H1 (cell line): ENCODE results near the gene DPYD. TPM values are rescaled to one million over a fixed set of nuclear protein-coding genes. Genes with fewer than 3 reads are reported as not detected.

Experiments
- CTCF ChIA-PET: fragments of 300-600 bp; sonication (Branson Sonifier 250); formaldehyde crosslinking; loops from one replicate; lab custom pipeline; 2021; ENCODE audit not compliant: partially characterized antibody; lab: Charles Lee
- POLR2A ChIA-PET: fragments of 300-600 bp; sonication (Branson Sonifier 250); formaldehyde crosslinking; loops from one replicate; lab custom pipeline; 2021; ENCODE audit warnings: inconsistent platforms; ENCODE audit not compliant: partially characterized antibody; lab: Charles Lee
- DNase-seq, 2 experiments: peaks; one replicate each; pipeline versions ENCODE4 v3.0.0 to v3.0.0-alpha.2; 2010 to 2022; ENCODE audit warnings: low spot score in 2 of 2, low read depth in 1 of 2, mixed read lengths in 1 of 2
- FAIRE-seq: peaks from 2 replicates; lab custom pipeline; 2011; peaks lifted over from hg19 to GRCh38; lab: Jason Lieb, UNC
- H2AFZ ChIP-seq: 2 replicates; pipeline ENCODE4 v1.8.1; 2012; ENCODE audit warnings: low read length, inconsistent platforms
- H2AK5ac ChIP-seq: 2 replicates; pipeline ENCODE4 v1.6.1; 2013; ENCODE audit warnings: low read depth, low read length
- H2BK120ac ChIP-seq: replicated peaks from 2 replicates; pipeline ENCODE3; 2013; ENCODE audit warnings: low read depth, low read length, inconsistent platforms
- H2BK12ac ChIP-seq: 2 replicates; pipeline ENCODE4 v1.6.1; 2013; ENCODE audit warnings: low read depth, low read length
- H2BK15ac ChIP-seq: 2 replicates; pipeline ENCODE4 v1.6.1; 2013; ENCODE audit warnings: low read length
- H2BK20ac ChIP-seq: 2 replicates; pipeline ENCODE4 v1.6.1; 2013; ENCODE audit warnings: low read length
- H2BK5ac ChIP-seq: 2 replicates; pipeline ENCODE4 v1.6.1; 2013; ENCODE audit warnings: low read depth, low read length
- H3K14ac ChIP-seq: 2 replicates; pipeline ENCODE4 v1.6.1; 2013; ENCODE audit warnings: inconsistent platforms; ENCODE audit not compliant: insufficient read length
- H3K18ac ChIP-seq: 2 replicates; pipeline ENCODE4 v1.6.1; 2013; ENCODE audit warnings: low read length; ENCODE audit errors: extremely low read depth
- H3K23ac ChIP-seq: 2 replicates; pipeline ENCODE4 v1.6.1; 2013; ENCODE audit warnings: inconsistent platforms; ENCODE audit not compliant: insufficient read length
- H3K23me2 ChIP-seq: 2 replicates; pipeline ENCODE4 v1.6.1; 2013; ENCODE audit warnings: low read depth, low read length
- H3K27ac ChIP-seq: 2 replicates; pipeline ENCODE4 v1.6.1; 2011; ENCODE audit warnings: low read depth, low read length, inconsistent platforms
- H3K27me3 ChIP-seq, 4 experiments: replicated peaks in 1 of 4; 1 replicate in 1 of 4; 2 replicates in 3 of 4; pipeline versions ENCODE4 v1.6.1 to v1.8.1; 2011 to 2013; ENCODE audit warnings: low read length in 3 of 4, mild to moderate bottlenecking in 3 of 4, inconsistent platforms in 2 of 4, mixed read lengths in 2 of 4, moderate library complexity in 1 of 4; ENCODE audit not compliant: control insufficient read depth in 3 of 4, insufficient read depth in 3 of 4; ENCODE audit errors: extremely low read depth in 1 of 4
- H3K36me3 ChIP-seq, 4 experiments: 2 replicates each; pipeline versions ENCODE4 v1.6.1 to v1.8.1; 2011 to 2013; ENCODE audit warnings: mild to moderate bottlenecking in 4 of 4, low read length in 3 of 4, moderate library complexity in 2 of 4, control low read depth in 1 of 4, inconsistent platforms in 1 of 4; ENCODE audit not compliant: insufficient read depth in 4 of 4, control insufficient read depth in 2 of 4
- H3K4ac ChIP-seq: replicated peaks from 2 replicates; pipeline ENCODE3; 2013; ENCODE audit warnings: low read length, low read depth, mixed read lengths, inconsistent platforms; ENCODE audit not compliant: insufficient read length
- H3K4me1 ChIP-seq, 4 experiments: replicated peaks in 1 of 4; 1 replicate in 1 of 4; 2 replicates in 3 of 4; pipeline versions ENCODE4 v1.6.1 to v1.8.1; 2011 to 2013; ENCODE audit warnings: low read length in 3 of 4, inconsistent platforms in 2 of 4, mixed read lengths in 1 of 4; ENCODE audit not compliant: insufficient read depth in 4 of 4, control insufficient read depth in 3 of 4
- H3K4me2 ChIP-seq, 2 experiments: 2 replicates each; pipeline versions ENCODE4 v1.6.1 to v1.8.1; 2011 to 2013; ENCODE audit warnings: low read depth in 2 of 2, low read length in 2 of 2, control low read depth in 1 of 2, inconsistent platforms in 1 of 2, mild to moderate bottlenecking in 1 of 2; ENCODE audit not compliant: insufficient read depth in 1 of 2
- H3K4me3 ChIP-seq, 4 experiments: fragments of 200-600, 300-600 bp in 1 of 4; sonication (generic), shearing (Covaris generic), sonication (Bioruptor Twin) in 1 of 4; 2 replicates each; pipeline versions ENCODE4 v1.5.1 to v1.8.1; 2011 to 2016; ENCODE audit warnings: low read length in 4 of 4, low read depth in 3 of 4, control low read depth in 2 of 4, inconsistent platforms in 2 of 4, mild to moderate bottlenecking in 2 of 4, mixed read lengths in 1 of 4, moderate library complexity in 1 of 4; ENCODE audit not compliant: insufficient read depth in 2 of 4; ENCODE audit errors: extremely low read depth in 1 of 4
- H3K56ac ChIP-seq: replicated peaks from 2 replicates; pipeline ENCODE3; 2013; ENCODE audit warnings: low read depth, mild to moderate bottlenecking, mixed read lengths, low read length, inconsistent platforms; ENCODE audit not compliant: insufficient read length
- H3K79me1 ChIP-seq: 2 replicates; pipeline ENCODE4 v1.6.1; 2013; ENCODE audit warnings: low read depth, low read length, control low read depth
- H3K79me2 ChIP-seq, 2 experiments: 2 replicates each; pipeline versions ENCODE4 v1.6.1 to v1.8.1; 2012 to 2013; ENCODE audit warnings: low read length in 2 of 2, mild to moderate bottlenecking in 2 of 2, inconsistent platforms in 1 of 2; ENCODE audit not compliant: insufficient read depth in 2 of 2, control insufficient read depth in 1 of 2
- H3K9ac ChIP-seq, 4 experiments: replicated peaks in 1 of 4; 1 replicate in 1 of 4; 2 replicates in 3 of 4; pipeline versions ENCODE4 v1.6.1 to v1.8.1; 2011 to 2013; ENCODE audit warnings: low read depth in 3 of 4, low read length in 3 of 4, control low read depth in 2 of 4, mild to moderate bottlenecking in 2 of 4, moderate library complexity in 2 of 4, inconsistent platforms in 1 of 4; ENCODE audit errors: extremely low read depth in 1 of 4
- H3K9me3 ChIP-seq, 2 experiments: 2 replicates each; pipeline versions ENCODE4 v1.6.1 to v1.8.1; 2012 to 2013; ENCODE audit warnings: mild to moderate bottlenecking in 2 of 2, moderate library complexity in 2 of 2, control low read depth in 1 of 2, inconsistent platforms in 1 of 2, low read depth in 1 of 2, low read length in 1 of 2, mixed read lengths in 1 of 2; ENCODE audit not compliant: insufficient read depth in 2 of 2
- H4K20me1 ChIP-seq, 2 experiments: replicated peaks in 1 of 2; 2 replicates each; pipeline versions ENCODE3 to v1.8.1; 2011 to 2013; ENCODE audit warnings: inconsistent platforms in 2 of 2, low read length in 2 of 2, mild to moderate bottlenecking in 1 of 2; ENCODE audit not compliant: insufficient read depth in 2 of 2, control insufficient read depth in 1 of 2
- H4K5ac ChIP-seq: 2 replicates; pipeline ENCODE4 v1.6.1; 2013; ENCODE audit warnings: low read length, low read depth, mixed read lengths, inconsistent platforms; ENCODE audit not compliant: insufficient read length
- H4K8ac ChIP-seq: 2 replicates; pipeline ENCODE4 v1.8.0; 2013; ENCODE audit warnings: mild to moderate bottlenecking, moderate library complexity, low read length, inconsistent platforms; ENCODE audit not compliant: insufficient read depth; ENCODE audit errors: extremely low read depth
- H4K91ac ChIP-seq: replicated peaks from 2 replicates; pipeline ENCODE3; 2013; ENCODE audit warnings: low read length, mixed read lengths, inconsistent platforms; ENCODE audit not compliant: insufficient read length
- BACH1 ChIP-seq: IDR thresholded peaks from 2 replicates; pipeline ENCODE4 v1.6.1; 2012; ENCODE audit warnings: low read length, improper control_type of control experiment
- BRCA1 ChIP-seq: IDR thresholded peaks from 2 replicates; pipeline ENCODE4 v1.6.1; 2012; ENCODE audit warnings: low read depth, low read length, improper control_type of control experiment
- CTBP2 ChIP-seq: IDR thresholded peaks from 2 replicates; pipeline ENCODE4 v1.7.0; 2011; ENCODE audit warnings: borderline replicate concordance, mild to moderate bottlenecking, moderate library complexity, mixed read lengths, low read length; ENCODE audit not compliant: insufficient read depth, insufficient read length
- EZH2 ChIP-seq: fragments of 200-600 bp; sonication (generic); IDR thresholded peaks from 2 replicates; pipeline ENCODE4 v1.7.1; 2012; ENCODE audit warnings: low read depth, mild to moderate bottlenecking, moderate library complexity, low read length, inconsistent platforms; ENCODE audit not compliant: severe bottlenecking
- GTF2F1 ChIP-seq: IDR thresholded peaks from 2 replicates; pipeline ENCODE4 v1.6.1; 2012; ENCODE audit warnings: low read depth, low read length, improper control_type of control experiment, borderline replicate concordance
- HDAC6 ChIP-seq: IDR thresholded peaks from one replicate; pipeline ENCODE4 v1.7.1; 2012; ENCODE audit warnings: low read depth, mild to moderate bottlenecking, inconsistent platforms, low read length, moderate library complexity
- PHF8 ChIP-seq: fragments of 200-600 bp; sonication (generic); conservative IDR thresholded peaks from 2 replicates; pipeline ENCODE4 v1.7.1; 2012; ENCODE audit warnings: low read depth, mild to moderate bottlenecking, inconsistent platforms, low read length, moderate library complexity
- RAD21 ChIP-seq, 2 experiments: IDR thresholded peaks in 1 of 2; conservative IDR thresholded peaks in 1 of 2; 2 replicates each; pipeline ENCODE4 v1.6.1; 2011; ENCODE audit warnings: low read depth in 2 of 2, low read length in 2 of 2, improper control_type of control experiment in 1 of 2, inconsistent platforms in 1 of 2, mild to moderate bottlenecking in 1 of 2, moderate library complexity in 1 of 2
- RNF2 ChIP-seq: fragments of 200-900, 300-1000 bp; sonication (generic); IDR thresholded peaks from 2 replicates; pipeline ENCODE4 v1.7.1; 2016; ENCODE audit warnings: borderline replicate concordance, low read depth, mild to moderate bottlenecking, antibody characterized with exemption, low read length; ENCODE audit not compliant: poor library complexity, severe bottlenecking; ENCODE audit errors: missing control alignments
- SIX5 ChIP-seq: IDR thresholded peaks from 2 replicates; pipeline ENCODE4 v1.6.1; 2011; ENCODE audit warnings: mild to moderate bottlenecking, low read depth, low read length
- SUZ12 ChIP-seq: fragments of 200-600 bp; sonication (generic); IDR thresholded peaks from 2 replicates; pipeline ENCODE4 v1.6.1; 2012; ENCODE audit warnings: mild to moderate bottlenecking, inconsistent platforms, low read length, moderate library complexity, mixed read lengths
- TAF1 ChIP-seq: IDR thresholded peaks from 2 replicates; pipeline ENCODE4 v1.6.1; 2011; ENCODE audit warnings: mild to moderate bottlenecking, low read depth, low read length
- TCF12 ChIP-seq: IDR thresholded peaks from 2 replicates; pipeline ENCODE4 v1.6.1; 2011; ENCODE audit warnings: low read depth, mild to moderate bottlenecking, low read length
- WGBS, 2 experiments: shearing (Covaris generic) in 1 of 2; methylation state at CpG; one replicate each; pipeline versions ENCODE4 v1.1.6 to v1.1.7; 2013 to 2015; ENCODE audit warnings: low lambda C conversion rate in 2 of 2, mixed read lengths in 2 of 2, inconsistent platforms in 1 of 2, low coverage in 1 of 2, missing lambda C conversion rate in 1 of 2; ENCODE audit not compliant: insufficient replicate concordance in 2 of 2, insufficient coverage in 1 of 2, insufficient read length in 1 of 2; ENCODE audit errors: extremely low coverage in 1 of 2, missing lambda C conversion rate in 1 of 2; 5-methylcytosine and 5-hydroxymethylcytosine counted together
- polyA plus RNA-seq, 7 experiments: library from polyadenylated mRNA; depleted of rRNA in 3 of 7; stranded (reverse) in 5 of 7; unstranded in 2 of 7; fragments of >200 nt in 5 of 7; fragments of 200-250 nt in 2 of 7; gene quantifications; 1 replicate in 5 of 7; 2 replicates in 1 of 7; 4 replicates in 1 of 7; pipeline versions ENCODE4 v1.2.1 to v1.2.3, GENCODE V29; 2011 to 2013; ENCODE audit warnings: missing spikeins in 2 of 7, mixed read lengths in 2 of 7
- total RNA-seq: library from RNA; stranded (reverse); fragmentation: NEBNext Ultra II Directional; extraction: Animal tissue kit (Norgen Biotek cat#: 25700); gene quantifications from 2 replicates; pipeline ENCODE4 v1.2.1, GENCODE V29; 2021

Gene DPYD
- total and polyA plus RNA-seq, 2 of the 8 experiments (the other 6 are each of a cell fraction or from before 2014, with no cell fraction given): 0.29 to 0.73 TPM

- FAIRE-seq (no peak), DNase-seq (no peak)
- no peak overlapping the region for H2BK20ac ChIP-seq
- no peak overlapping the region for H4K91ac ChIP-seq
- H3K23me2 ChIP-seq: no peaks in the 10 kb centered on the region; the same call in 1 of the 2 replicates
- H3K27me3 ChIP-seq: no peaks in the 10 kb centered on the region
- no peak overlapping the region for H4K8ac ChIP-seq
- no peak overlapping the region for H3K27ac ChIP-seq
- WGBS, 2 experiments: 85% methylated on average over 1 of the region's 1 CpG; no CpG with 5 or more reads in 1 of the 2 experiments
- no peak overlapping the region for H2AFZ ChIP-seq
- no peak overlapping the region for H2BK15ac ChIP-seq
- no peak overlapping the region for H2BK120ac ChIP-seq
- CTCF ChIA-PET: no interaction called here
- no peak overlapping the region for H2AK5ac ChIP-seq
- no peak overlapping the region for H3K4me2 ChIP-seq
- H3K14ac ChIP-seq: no peak overlapping the region
- no peak overlapping the region for H4K5ac ChIP-seq
- peaks cover 0 to 5% (median 1%) of the 10 kb centered on the region in 4 experiments; a peak in 2 of 7 replicates for H3K4me1 ChIP-seq
- no peak overlapping the region for H3K56ac ChIP-seq
- POLR2A ChIA-PET: no interaction called here
- H3K9me3 ChIP-seq: no peaks in the 10 kb centered on the region
- no peak overlapping the region for H3K9ac ChIP-seq
- no peak overlapping the region for H2BK12ac ChIP-seq
- no peak overlapping the region for H3K23ac ChIP-seq
- no peak overlapping the region for H2BK5ac ChIP-seq
- H3K4me3 ChIP-seq: no peak overlapping the region
- no peak overlapping the region for H3K4ac ChIP-seq
- no peak overlapping the region for H3K18ac ChIP-seq
- no peaks in the 10 kb centered on the region for H3K79me1 ChIP-seq
- H3K79me2 ChIP-seq: no peaks in the 10 kb centered on the region
- H4K20me1 ChIP-seq: no peaks in the 10 kb centered on the region
- H3K36me3 ChIP-seq: no peaks in the 10 kb centered on the region
- TF ChIP-seq BRCA1 (no peak), RAD21 (IDR thresholded peaks at IDR 0.05 in 1 of 2, conservative IDR thresholded peaks at IDR 0.05 in 1 of 2; ENCODE audit: low read depth in 2 of 2, low read length in 2 of 2) (no peak), TAF1 (no peak), PHF8 (no peak), EZH2 (no peak), SUZ12 (no peak), TCF12 (no peak), CTBP2 (no peak), SIX5 (no peak), BACH1 (no peak), RNF2 (no peak), HDAC6 (no peak), GTF2F1 (no peak)
Measured at GRCh38 chr1:97740891-97741290, 179.9 kb downstream of the DPYD start.
